IPS DF 19.7 (cell line): Measurements from ENCODE around the gene SPDYE2B.
"Not testable (repeated sequence)": the region's sequence is repeated elsewhere in the genome, so short reads cannot be mapped to it uniquely, and the experiment has no call there.

Source experiments
- DNase-seq: peaks from one replicate; pipeline ENCODE4 v3.0.0-alpha.2; 2013; ENCODE audit warnings: low read depth, low spot score

Gene SPDYE2B

GRCh38 chr7:102642691-102643090 is 7.4 kb upstream of the SPDYE2B start, which contains the start of gene UPK3BL1:
UPK3BL1 (minus strand) TSS chr7:102642791; CDS start chr7:102642741, 50 bp downstream.
- DNase-seq: not testable (repeated sequence)

GRCh38 chr7:102643404-102643803 is 6.7 kb upstream of the SPDYE2B start:
- DNase-seq: not testable (repeated sequence)

- DNase-seq: not testable (repeated sequence)
These were observed 2.3 kb upstream of the SPDYE2B start for GRCh38 chr7:102647813-102648212.

- DNase-seq: not testable (repeated sequence)
These were observed 14.6 kb downstream of the SPDYE2B start for GRCh38 chr7:102664765-102665164.

- DNase-seq: not testable (repeated sequence)
These were observed 16.7 kb downstream of the SPDYE2B start for GRCh38 chr7:102666850-102667249.

- not testable (repeated sequence) for DNase-seq
These were observed 17.4 kb downstream of the SPDYE2B start for GRCh38 chr7:102667523-102667922.

- DNase-seq: not testable (repeated sequence)
These were observed 21.2 kb downstream of the SPDYE2B start, which contains the start of gene POLR2J2 for GRCh38 chr7:102671166-102671955. POLR2J2 (minus strand) TSS chr7:102671663; CDS start chr7:102671601, 62 bp downstream.

- DNase-seq: not testable (repeated sequence)
These were observed 21.8 kb downstream of the SPDYE2B start for GRCh38 chr7:102671956-102672307.

GRCh38 chr7:102673447-102674067 is 23.4 kb downstream of the SPDYE2B start:
- DNase-seq: not testable (repeated sequence)

GRCh38 chr7:102675545-102675944 is 25.4 kb downstream of the SPDYE2B start:
- not testable (repeated sequence) for DNase-seq

GRCh38 chr7:102680780-102681179 is 30.7 kb downstream of the SPDYE2B start:
- not testable (repeated sequence) for DNase-seq

GRCh38 chr7:102682560-102682959 is 32.4 kb downstream of the SPDYE2B start:
- not testable (repeated sequence) for DNase-seq

GRCh38 chr7:102688299-102689036 is 38.3 kb downstream of the SPDYE2B start:
- not testable (repeated sequence) for DNase-seq

GRCh38 chr7:102689436-102690282 is 39.5 kb downstream of the SPDYE2B start:
- DNase-seq: not testable (repeated sequence)

- not testable (repeated sequence) for DNase-seq
These were observed 40.5 kb downstream of the SPDYE2B start for GRCh38 chr7:102690602-102691001.

- DNase-seq: not testable (repeated sequence)
These were observed 43.9 kb downstream of the SPDYE2B start for GRCh38 chr7:102694008-102694407.

GRCh38 chr7:102695033-102695552 is 45.0 kb downstream of the SPDYE2B start:
- not testable (repeated sequence) for DNase-seq

GRCh38 chr7:102696009-102696408 is 45.9 kb downstream of the SPDYE2B start:
- not testable (repeated sequence) for DNase-seq

GRCh38 chr7:102697642-102698512 is 47.8 kb downstream of the SPDYE2B start:
- DNase-seq: not testable (repeated sequence)
